HFFc6 (cell line): ENCODE data around the gene COG6. TPM values are rescaled to one million over a fixed set of nuclear protein-coding genes. Genes with fewer than 3 reads are reported as not detected.

Source experiments
- DNase-seq: peaks from one replicate; pipeline ENCODE4 v3.0.0-alpha.2; 2018
- H3K27ac Mint-ChIP-seq: 2 replicates; pipeline ENCODE4 v1.8.0; 2020; ENCODE audit warnings: mild to moderate bottlenecking, mixed read lengths
- H3K27me3 Mint-ChIP-seq: 2 replicates; pipeline ENCODE4 v1.8.0; 2021; ENCODE audit warnings: mild to moderate bottlenecking, moderate library complexity, mixed read lengths; ENCODE audit not compliant: insufficient read depth
- H3K36me3 Mint-ChIP-seq: 2 replicates; pipeline ENCODE4 v1.8.0; 2021; ENCODE audit warnings: low read depth, mixed read lengths
- H3K4me1 Mint-ChIP-seq: 2 replicates; pipeline ENCODE4 v1.8.0; 2020; ENCODE audit warnings: low read depth, mixed read lengths
- H3K4me3 Mint-ChIP-seq: 2 replicates; pipeline ENCODE4 v1.8.0; 2020; ENCODE audit warnings: mild to moderate bottlenecking, moderate library complexity, mixed read lengths
- H3K9me3 Mint-ChIP-seq: 2 replicates; pipeline ENCODE4 v1.8.0; 2020; ENCODE audit warnings: mild to moderate bottlenecking, mixed read lengths
- long read RNA-seq: library from polyadenylated mRNA; unstranded; transcript quantifications from one replicate; pipeline ENCODE4 v2.0.0, GENCODE V29; 2019
- total RNA-seq, 6 experiments: library from RNA; stranded (reverse); fragmentation: NEBNext Ultra II Directional; extraction: Animal tissue kit (Norgen Biotek cat#: 25700); gene quantifications; 2 replicates in 1 of 6; 3 replicates in 5 of 6; pipeline ENCODE4 v1.2.3, GENCODE V29; 2021
- TF ChIP-seq, protein P1 (sequence below): fragments of 200-600 bp; sonication (generic); IDR thresholded peaks from 2 replicates; pipeline ENCODE4 v1.5.0; 2021; ENCODE audit warnings: antibody characterized with exemption, mild to moderate bottlenecking

Gene COG6
- 10 to 100 TPM; 43.1 to 56.0 (median 47.2) TPM for total RNA-seq
- long read RNA-seq, transcript COG6-204 (19 exons, 3,563 nt), result major isoform, 29 of 43 reads
- long read RNA-seq, partial matches to known transcripts, result 6 of 43 reads
- long read RNA-seq, other reads (novel, unspliced or antisense), result 7 of 43 reads

DNA sequence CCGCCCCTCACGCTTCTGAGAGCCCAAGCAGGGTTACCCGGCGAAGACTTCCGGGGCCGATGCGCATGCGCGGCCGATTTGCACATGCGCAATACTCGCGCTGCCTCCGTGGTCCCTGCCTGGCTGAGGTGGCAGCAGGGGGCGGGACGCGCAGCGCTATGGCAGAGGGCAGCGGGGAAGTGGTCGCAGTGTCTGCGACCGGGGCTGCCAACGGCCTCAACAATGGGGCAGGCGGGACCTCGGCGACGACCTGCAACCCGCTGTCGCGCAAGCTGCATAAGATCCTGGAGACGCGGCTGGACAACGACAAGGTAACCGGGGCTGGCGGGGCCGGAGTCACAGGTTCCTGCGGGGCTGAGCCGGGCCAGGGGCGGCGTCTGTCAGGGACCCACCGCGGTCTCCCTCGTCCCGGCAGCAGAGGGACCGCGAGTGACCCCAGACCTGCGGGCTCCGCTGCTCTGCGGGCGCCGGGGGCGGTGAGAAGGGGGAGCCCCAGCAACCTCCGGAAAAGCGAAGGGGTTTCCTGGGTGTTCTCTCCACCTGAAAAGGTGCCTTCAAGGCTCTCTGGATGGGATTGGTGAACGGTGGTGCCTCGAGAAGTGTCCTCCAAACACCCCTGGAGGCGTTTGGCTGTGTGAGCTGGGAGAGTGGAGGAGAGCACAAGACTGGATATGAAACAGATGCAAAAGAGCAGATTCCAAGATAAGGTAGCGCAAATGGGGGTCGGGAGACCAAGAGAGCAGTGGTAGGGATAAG lies at the start of gene COG6:
Gene COG6 (plus strand): TSS at position 94 of the 756 bp plus-strand sequence. CDS start 65 bp downstream, at position 159.
- Mint-ChIP-seq H3K9me3 (no peaks in the 10 kb centered on the region), H3K36me3 (no peaks in the 10 kb centered on the region), H3K27me3 (no peaks in the 10 kb centered on the region), H3K4me1 (peaks cover 22% of the 10 kb centered on the region), H3K4me3 (peak within 1 kb of the TSS; percentile 94), H3K27ac (peak within 1 kb of the TSS; percentile 69)
- TF ChIP-seq, protein P1, sequence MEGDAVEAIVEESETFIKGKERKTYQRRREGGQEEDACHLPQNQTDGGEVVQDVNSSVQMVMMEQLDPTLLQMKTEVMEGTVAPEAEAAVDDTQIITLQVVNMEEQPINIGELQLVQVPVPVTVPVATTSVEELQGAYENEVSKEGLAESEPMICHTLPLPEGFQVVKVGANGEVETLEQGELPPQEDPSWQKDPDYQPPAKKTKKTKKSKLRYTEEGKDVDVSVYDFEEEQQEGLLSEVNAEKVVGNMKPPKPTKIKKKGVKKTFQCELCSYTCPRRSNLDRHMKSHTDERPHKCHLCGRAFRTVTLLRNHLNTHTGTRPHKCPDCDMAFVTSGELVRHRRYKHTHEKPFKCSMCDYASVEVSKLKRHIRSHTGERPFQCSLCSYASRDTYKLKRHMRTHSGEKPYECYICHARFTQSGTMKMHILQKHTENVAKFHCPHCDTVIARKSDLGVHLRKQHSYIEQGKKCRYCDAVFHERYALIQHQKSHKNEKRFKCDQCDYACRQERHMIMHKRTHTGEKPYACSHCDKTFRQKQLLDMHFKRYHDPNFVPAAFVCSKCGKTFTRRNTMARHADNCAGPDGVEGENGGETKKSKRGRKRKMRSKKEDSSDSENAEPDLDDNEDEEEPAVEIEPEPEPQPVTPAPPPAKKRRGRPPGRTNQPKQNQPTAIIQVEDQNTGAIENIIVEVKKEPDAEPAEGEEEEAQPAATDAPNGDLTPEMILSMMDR, result peak; percentile 37; the same call in 1 of the 2 replicates
- peak; percentile 72 for DNase-seq

DNA sequence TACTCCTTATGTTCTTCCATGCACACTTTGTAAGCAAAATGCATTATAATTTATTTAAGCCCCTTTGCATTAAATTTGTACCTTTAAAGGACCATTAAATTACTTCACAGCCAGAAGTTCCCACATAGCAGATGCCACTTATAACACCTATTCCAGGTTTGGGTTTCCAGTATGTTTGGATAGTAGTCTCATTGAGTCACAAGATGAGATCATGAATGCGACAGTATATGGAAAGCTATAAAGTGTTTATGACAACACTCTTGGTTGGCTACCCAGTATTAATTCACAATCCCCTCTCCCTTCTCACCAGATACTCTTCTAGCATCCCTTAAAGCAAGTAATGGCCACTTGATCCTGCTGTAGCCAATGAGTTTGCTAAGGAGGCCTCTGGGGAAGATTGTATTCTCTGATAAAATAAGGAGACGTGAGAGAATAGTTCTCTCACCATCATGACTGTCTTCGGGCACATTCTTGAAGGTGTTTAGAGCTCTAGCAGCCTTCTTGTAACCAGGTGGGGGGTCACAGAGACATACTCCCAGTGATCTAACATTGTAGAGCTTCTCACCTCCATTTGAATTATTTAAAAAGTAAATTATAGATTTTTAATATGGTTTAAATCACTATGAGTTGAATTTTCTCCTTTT lies 49.7 kb upstream of the COG6 start:
- Mint-ChIP-seq H3K4me3 (no peak overlapping the region), H3K27ac (no peak overlapping the region), H3K27me3 (peaks cover 5% of the 10 kb centered on the region; the same call in 1 of the 2 replicates), H3K9me3 (no peaks in the 10 kb centered on the region), H3K4me1 (peaks cover 22% of the 10 kb centered on the region), H3K36me3 (peaks cover 4% of the 10 kb centered on the region)
- DNase-seq, result no peak
- TF ChIP-seq, protein P1, result no peak

DNA sequence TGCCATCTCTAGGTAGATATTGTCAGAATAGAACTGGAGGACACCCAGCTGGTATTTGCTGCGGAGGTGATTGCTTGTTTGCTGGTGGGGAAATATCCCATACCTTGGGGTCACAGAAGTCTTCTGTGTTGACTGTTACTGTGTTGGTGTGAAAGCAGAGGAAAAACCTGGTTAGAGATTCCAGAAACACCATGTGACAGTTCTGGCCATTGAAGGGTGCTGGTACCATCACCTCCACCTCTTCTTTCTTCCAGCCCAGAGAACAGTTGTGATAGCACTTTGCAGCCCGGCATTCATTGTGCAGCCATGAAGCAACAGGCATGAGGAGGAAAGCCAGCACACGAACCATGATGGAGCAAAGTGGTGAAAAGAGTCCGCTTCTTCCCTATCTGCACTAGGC lies 47.6 kb upstream of the COG6 start:
- TF ChIP-seq, protein P1, result no peak
- Mint-ChIP-seq H3K27me3 (peaks cover 5% of the 10 kb centered on the region; the same call in 1 of the 2 replicates), H3K4me1 (peaks cover 10% of the 10 kb centered on the region), H3K4me3 (no peak overlapping the region), H3K36me3 (no peaks in the 10 kb centered on the region), H3K9me3 (no peaks in the 10 kb centered on the region), H3K27ac (no peak overlapping the region)
- no peak for DNase-seq

DNA sequence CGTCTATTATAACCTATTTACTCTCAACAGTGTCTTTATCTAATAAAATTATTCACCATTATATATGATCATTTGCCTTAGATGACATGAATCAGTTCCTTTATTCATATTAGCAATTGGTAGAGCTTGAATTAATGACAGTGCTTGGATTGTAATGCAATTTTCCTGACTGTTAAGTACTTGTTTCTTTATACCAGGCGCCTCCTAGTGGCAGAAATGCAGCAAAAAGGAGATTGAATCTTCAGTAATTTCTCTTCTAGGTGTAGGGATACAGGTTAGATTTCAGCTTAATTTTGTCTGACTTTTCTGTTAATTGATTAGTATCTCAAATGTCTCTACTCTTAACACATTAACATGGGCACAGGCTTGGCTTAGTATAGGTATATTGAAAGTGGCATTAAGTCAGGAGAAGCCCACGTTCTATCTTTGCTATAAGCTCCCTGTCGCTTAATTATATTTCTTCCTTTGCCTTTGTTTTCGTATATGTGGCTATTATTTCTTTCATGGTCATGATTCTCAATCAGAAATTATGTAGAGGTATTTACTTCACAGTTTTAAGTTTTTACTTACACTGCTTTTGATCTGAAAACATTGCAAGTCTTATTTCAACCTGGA lies 43.3 kb upstream of the COG6 start:
- DNase-seq, result peak; percentile 53
- TF ChIP-seq, protein P1, result peak; percentile 99
- H3K36me3 Mint-ChIP-seq, result no peaks in the 10 kb centered on the region
- H3K27ac Mint-ChIP-seq, result no peak overlapping the region
- H3K4me1 Mint-ChIP-seq, result no peaks in the 10 kb centered on the region
- no peaks in the 10 kb centered on the region for H3K9me3 Mint-ChIP-seq
- H3K27me3 Mint-ChIP-seq, result peaks cover 7% of the 10 kb centered on the region; the same call in 1 of the 2 replicates
- no peak overlapping the region for H3K4me3 Mint-ChIP-seq

DNA sequence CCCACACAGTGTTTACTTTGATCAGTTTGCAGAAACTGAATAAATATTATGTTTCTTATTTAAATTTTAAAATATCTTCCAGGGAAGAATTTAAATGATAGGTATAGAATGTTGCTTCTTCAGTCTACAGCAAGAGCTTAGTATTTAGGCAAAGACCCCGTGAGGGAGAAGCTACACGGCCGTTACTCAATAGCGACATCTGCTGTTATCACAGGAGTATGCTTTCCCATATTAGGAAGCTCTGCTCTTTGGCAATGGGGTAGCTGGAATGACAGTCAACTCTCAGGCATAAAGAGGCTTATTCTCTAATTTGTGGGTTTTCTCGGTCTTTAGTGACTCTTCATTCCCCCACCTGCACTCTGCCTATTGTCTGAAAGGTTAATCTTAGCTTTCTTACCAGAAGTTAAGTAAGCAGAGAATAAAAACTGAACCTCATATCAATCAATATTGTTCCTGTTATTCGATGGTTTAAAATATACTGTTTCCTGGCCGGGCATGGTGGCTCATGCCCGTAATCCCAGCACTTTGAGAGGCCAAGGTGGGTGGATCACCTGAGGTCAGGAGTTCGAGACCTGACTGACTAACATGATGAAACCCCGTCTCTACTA lies 39.3 kb upstream of the COG6 start:
- TF ChIP-seq, protein P1, result peak; percentile 90
- no peaks in the 10 kb centered on the region for H3K36me3 Mint-ChIP-seq
- H3K9me3 Mint-ChIP-seq, result no peaks in the 10 kb centered on the region
- peaks cover 17% of the 10 kb centered on the region for H3K27me3 Mint-ChIP-seq
- H3K4me1 Mint-ChIP-seq, result no peaks in the 10 kb centered on the region
- H3K27ac Mint-ChIP-seq, result no peak overlapping the region
- no peak overlapping the region for H3K4me3 Mint-ChIP-seq
- peak; percentile 58 for DNase-seq
